HG03342 (cell line): Measurements from ENCODE around the gene RDH16.
"Not testable (repeated sequence)": the region's sequence is repeated elsewhere in the genome, so short reads cannot be mapped to it uniquely, and the experiment has no call there.

Source experiments
- ATAC-seq: cut with Tn5 transposase; IDR thresholded peaks from one replicate; pipeline ENCODE4 v1.9.1; 2021; ENCODE audit warnings: mild to moderate bottlenecking, moderate library complexity; ENCODE audit not compliant: unreplicated experiment

Gene RDH16

DNA sequence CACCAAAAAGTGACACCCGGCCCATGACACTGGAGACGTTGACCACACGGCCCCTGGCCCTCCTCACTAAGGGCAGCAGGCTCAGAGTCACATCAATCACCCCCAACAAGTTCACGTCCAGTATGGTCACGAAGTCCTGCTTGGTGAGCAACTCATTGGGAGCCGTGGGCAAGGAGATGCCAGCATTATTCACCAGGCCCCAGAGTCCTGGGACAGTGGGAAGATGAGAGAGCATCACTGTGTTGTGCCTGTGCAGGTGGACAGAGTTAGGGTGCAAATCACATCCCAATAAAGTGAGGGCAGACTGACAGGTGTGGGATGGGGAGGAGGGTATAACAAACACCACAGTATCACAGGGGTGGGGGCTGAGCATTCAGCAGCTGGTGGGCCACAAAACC lies 2.5 kb downstream of the RDH16 start:
- ATAC-seq: no peak

DNA sequence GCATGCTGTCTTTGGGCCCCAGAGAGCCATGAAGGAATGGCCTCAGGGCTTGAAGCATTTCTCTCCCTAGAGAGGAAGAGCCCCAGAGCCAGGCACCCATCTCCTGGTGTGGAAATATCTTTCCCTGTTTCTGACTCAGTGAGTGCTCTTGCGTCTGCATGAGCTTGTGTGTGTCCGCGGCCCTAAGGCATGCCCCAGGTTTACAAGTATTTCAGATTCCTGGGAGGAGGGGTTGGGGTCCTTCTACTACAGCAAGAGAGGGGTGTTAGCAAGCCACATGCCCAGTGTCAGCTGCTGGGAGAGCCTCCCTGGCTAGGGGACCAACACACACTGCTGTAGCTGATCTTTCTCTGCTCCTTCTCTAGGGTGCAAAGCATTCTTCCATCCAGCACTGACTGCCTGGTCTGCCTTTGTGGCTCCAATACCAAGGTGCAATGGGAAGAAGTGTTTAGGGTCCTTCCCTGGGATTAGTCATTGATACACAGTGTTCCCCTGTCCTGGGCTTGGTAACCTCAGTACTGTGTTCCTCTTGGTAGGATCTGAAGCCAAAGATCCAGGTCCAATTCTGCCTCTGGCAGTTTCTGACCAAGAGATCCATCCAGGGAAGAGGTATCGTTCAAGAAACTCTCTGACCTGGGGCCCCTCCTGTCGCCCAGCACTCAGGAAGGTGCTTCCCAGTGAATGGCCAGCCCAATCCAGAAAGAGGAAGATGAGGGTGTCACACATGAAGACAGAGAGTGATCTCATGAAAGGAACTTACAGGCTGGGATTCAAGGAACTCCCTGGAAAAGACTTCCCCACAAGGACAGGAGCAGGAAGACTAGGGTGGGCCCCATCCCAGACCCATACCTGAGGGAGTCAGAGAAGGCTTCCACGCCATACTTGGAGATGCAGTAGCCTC lies 3.1 kb downstream of the RDH16 start:
- no peak for ATAC-seq

DNA sequence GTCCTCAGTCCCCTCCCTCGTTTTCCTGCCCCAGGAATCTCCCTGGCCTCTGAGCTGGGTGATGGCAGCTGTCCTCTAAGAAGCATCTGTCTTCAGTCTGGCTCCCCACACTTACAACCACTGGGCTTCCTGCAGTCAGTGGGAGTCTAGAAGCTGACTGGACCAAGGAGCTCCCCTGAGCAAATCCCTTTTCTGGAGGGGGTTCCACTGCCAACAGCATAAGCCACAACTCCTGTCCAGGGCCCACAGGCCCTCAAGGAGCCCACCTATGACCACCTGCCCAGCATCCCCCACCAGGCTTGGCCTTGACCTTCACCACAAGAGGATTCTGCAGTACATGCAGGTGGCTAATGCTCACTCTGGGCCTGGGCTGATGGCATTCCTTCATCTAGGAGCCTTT lies 4.1 kb downstream of the RDH16 start:
- no peak for ATAC-seq

DNA sequence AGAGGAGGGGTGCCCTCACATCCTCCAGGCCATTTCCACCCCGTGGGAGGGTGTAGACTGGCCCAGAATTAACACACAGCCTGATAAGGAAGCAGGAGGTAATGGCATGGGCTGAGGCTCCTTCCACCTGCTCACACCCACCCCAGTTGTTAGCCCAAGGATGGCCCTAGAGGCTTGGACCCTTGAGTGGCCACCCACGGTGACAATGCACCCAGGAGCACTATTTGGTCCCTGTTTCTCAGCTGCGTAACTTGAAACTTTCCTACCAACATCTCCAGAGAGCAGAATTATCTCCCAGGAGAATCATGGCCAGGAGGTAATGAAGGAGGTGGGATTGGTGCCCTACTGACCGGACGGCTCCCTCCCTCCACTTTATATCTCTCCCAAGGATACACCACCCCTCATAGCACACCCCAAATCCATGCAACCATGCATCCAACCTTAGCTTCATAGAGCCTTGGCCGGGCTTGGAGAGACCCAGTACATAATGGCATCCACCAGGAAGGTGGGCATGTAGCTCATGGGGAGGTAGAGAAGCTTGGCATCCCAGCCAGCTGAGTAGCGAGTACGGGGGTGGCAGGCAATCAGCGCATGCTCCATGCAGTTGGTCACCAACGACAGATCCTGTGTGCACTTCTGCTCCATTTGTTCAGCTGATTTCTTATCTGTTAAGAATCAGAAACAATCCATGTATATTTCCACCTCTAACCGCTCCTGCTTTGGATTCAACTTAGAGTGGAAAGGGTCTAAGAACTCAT lies 5.6 kb downstream of the RDH16 start:
- ATAC-seq: no peak

DNA sequence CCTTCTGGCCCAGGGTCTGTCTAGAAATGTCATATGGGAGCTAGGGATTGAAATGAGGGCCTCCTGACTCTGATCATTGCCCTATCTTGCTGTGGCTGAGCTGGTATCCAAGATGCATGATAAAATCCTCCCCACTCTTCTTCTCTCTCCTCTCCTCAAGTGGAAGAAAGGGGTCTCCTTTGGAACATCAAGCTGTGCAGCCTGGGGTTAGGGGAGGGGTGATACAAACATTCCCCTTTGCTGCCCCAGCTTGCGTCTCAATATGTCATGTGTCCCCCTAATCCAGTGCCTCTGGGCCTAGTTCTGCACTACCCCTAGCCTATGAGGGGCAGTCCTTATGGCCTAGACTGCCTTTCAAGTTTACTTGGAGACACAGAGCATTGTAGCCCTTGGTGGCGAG lies 8.5 kb downstream of the RDH16 start:
- no peak for ATAC-seq

DNA sequence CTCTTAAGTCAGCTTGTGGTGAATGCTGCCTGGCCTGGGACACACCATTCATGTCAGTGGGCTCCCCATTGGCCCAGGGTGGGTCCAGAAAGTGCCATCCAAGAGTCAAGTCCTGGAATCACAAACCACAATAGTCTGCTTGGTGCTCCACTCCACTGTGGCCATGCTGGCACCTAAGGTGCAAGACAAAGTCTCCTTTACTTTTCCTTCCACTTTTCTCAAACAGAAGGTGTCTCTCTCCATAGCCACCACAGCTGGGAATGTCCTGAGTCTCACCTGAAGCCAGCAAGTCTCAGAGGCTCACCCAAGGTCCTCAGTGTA lies 9.0 kb downstream of the RDH16 start:
- no peak for ATAC-seq

DNA sequence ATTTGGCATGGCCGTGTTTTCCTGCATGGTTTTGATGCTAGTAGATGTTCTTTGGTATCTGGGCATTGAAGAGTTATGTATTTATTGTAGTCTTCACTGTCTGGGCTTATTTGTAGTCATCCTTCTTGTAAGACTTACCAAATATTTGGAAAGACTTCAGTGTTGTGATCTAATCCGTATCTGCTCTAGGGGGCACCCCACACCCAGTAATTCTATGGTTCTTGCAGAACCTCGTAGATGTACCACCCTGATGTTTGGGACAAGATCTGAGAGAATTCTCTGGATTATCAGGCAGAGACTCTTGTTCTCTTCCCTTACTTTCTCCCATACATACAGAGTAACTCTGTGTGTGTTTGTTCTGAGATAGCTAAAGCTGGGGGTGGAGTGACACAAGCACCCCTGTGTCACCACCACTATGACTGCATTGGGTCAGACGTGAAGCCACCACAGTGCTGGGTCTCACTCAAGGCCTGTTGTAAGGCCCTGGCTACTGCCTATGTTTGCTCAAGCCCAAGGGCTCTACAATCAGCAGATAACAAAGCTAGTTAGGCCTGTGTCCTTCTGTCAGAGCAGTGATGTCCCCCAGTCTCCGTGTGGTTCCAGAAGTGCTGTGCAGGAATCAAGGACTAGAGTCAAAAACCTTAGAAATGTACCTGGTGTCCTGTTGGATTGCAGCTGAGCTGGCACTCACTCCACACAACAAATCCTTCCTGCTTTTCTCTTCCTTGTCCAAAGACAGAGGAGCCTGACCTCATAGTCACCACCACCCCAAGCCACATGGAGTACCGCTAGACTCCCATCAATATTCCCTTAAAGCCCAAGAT lies 9.6 kb downstream of the RDH16 start:
- no peak for ATAC-seq

DNA sequence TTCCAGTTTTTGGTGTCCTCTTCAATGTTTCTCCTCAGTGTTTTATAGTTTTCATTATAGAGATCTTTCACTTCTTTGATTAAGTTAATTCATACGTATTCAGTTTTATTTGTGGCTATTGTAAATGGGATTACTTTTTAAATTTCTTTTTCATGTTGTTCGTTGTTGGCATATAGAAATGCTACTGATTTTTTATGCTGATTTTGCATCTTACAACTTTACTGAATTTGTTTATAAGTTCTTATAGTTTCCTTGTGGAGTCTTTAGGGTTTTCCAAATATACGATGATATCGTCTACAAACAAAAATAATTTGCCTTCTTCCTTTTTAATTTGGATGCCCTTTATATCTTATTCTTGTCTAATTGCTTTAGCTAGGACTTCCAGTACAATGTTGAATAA lies 13.5 kb downstream of the RDH16 start:
- ATAC-seq: no peak

DNA sequence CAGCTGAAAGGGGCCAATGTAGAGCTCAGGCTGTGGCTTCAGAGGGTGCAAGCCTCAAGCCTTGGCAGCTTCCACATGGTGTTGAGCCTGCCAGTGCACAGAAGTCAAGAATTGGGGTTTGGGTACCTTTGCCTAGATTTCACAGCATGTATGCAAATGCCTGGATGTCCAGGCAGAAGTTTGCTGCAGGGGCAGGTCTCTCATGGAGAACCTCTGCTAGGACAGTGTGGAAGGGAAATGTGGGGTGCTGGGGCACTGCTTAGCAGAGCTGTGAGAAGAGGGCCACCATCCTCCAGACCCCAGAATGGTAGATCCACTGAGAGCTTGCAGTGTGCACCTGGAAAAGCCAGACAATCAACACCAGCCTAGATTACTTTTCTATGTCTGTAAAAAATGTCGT lies 14.0 kb downstream of the RDH16 start:
- ATAC-seq: not testable (repeated sequence)

DNA sequence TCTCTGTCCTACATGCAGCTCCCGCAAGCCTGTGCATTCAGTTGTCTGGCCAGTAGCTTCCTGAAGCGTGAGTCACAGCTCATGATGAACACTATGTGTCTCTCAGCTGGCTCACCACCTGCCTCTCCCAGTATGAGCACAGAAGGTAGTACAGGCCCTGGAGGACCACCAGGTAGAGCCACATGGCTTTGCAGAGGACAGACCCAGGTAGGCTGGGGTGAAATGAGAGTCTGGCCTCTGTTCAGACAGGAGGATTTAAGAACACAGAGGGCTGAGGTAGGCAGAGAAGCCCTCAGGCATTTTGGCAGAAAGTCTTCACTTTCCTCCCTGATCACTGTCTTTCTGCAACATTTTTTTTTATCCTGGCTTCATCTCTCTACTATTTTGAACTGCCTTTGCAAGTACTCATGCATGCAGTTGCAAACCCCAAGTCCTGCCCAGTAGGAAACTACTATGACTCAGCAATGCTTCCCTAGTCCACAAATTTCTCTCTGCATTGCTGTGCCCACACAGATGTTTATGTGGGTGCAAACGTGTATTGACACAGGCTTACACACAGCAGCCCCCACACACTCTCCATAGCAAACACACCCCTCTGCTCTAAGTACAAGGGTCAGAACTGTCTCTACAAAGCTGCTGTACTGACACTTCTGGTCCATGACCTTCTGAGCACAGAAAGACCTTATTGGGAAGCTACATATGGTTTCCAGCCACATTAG lies 15.9 kb downstream of the RDH16 start:
- ATAC-seq: peak; percentile 61

DNA sequence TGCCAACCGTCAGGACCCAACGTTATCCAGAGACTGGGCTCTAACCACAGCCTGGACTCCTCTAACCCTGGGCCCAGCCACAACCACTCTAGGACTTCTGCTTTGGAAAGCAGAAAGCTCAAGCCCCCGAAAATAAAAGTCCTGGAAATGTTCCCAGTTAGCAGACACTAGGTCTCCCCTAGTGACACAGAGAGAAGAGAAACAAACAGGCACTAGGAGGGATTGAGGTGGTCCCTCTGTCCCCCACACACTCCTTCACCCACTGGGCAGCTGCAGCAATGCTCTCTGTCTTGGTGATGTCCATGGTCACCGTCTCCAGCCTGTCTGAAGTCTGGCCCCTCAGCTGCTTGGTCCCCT lies 16.5 kb downstream of the RDH16 start:
- not testable (repeated sequence) for ATAC-seq

DNA sequence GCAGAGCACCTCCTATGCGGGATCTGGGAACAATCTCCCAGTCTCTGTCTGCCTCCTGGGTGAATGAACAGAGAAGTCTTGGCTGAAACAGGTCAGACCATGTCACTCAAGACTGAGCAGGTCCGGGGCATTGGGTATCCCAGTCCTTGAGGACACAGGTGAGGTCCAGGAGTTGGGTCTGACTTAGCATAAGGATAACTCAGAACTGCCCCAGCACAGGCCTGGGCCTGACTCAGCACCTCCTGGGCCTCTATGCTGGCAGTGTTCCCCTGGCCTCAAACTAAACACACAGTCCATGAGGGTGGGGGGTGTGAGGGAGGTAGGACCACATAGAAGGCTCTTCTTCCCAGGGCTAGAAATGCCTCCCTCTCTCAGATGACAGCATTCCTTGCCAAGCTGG lies 21.7 kb downstream of the RDH16 start:
- ATAC-seq: no peak

DNA sequence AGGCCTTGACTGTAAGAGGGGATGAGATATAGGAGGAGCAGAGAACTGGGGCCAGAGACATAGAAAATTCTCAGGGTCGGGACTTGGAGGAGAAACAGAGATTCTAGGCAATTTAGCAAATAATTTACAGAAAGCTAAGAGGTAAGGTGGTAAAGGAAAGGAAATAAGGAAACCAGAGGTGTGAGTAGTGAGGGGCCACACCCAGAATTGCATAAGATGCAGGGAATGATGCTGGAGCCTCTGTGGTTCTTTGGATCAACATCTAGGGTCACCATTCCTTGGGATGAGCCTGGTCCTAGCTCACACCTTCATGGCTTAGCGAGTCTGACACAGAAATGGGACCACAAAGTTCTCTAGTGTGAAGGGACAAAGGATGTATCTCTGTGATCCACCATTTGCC lies 22.3 kb downstream of the RDH16 start:
- ATAC-seq: no peak

DNA sequence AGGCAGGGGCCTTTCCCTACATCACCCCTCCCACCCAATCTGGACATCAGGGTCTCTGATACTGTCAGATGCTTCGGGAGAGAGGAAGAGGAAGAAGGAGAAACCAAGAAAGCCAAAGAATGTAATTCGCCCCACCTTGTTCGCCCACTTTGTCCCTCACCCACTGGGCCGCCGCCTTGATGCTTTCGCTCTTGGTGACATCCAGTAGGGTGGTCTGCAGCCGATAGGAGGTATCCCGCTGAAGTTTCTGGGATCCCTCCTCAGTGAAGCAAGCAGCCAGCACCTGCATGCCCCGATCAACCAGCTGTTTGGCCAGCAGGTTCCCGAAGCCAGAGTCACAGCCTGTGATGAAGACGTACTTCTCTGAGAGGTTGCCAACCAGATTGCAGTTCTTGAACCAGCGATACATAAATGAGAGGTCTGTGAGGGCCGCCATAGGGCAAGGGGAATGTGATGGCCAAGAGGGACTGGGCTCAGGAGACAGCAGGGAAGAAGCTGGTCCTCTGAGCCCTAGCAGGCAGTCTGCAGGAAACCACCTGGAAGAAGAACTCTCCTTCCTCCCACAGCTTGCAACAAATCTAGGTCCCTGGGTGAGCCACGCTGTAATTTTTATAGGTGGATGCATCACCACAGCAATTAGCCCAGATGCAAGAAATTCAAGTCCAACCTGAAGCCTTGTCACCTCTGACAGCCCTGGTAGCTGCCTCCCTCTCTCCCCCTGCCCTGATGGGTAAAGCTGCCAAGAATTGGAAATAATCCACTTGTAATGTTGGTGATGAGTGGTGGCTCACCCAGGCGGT lies 23.4 kb downstream of the RDH16 start, which contains the start of gene SDR9C7:
Gene SDR9C7 (minus strand): TSS at position 583 of the 800 bp plus-strand sequence. CDS start 147 bp downstream, at position 436.
- ATAC-seq: no peak

DNA sequence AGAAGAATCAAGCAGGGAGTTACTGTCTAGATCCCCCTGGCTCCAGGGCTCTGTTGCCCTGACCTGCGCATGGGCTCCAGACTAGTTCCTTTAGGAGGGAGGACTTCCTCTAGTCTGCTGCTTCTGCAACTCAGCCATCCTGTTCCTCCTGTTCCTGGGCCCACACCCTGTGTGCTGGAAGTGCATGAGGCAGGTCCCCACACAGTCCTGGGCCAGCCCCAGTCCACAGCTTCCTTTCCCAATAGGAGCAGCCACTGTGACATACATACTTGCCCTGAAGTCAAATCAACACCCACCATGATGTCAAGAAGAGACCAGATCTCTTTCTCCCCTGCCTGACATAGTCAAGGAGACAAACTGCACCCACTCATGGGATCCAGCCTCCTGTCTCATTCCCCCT lies 24.5 kb downstream of the RDH16 start:
- no peak for ATAC-seq

DNA sequence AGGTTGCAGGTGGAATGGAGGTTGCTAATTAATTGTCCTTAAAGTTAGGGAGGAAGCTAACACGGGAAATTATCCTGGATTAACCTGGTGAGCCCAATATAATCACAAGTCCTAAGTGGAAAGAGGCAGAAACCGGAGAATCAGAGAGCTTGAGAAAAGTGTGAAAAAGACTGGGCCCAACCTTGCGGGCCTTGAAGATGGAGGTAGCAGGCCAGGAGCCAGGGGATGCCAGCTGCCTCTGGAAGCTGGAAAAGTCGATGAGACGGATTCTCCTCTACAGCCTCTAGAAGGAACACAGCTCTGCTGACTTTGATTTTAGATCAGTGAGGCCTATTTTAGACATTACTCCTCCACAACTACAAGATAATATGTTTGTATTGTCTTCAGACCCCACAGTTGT lies 25.3 kb downstream of the RDH16 start:
- ATAC-seq: no peak

DNA sequence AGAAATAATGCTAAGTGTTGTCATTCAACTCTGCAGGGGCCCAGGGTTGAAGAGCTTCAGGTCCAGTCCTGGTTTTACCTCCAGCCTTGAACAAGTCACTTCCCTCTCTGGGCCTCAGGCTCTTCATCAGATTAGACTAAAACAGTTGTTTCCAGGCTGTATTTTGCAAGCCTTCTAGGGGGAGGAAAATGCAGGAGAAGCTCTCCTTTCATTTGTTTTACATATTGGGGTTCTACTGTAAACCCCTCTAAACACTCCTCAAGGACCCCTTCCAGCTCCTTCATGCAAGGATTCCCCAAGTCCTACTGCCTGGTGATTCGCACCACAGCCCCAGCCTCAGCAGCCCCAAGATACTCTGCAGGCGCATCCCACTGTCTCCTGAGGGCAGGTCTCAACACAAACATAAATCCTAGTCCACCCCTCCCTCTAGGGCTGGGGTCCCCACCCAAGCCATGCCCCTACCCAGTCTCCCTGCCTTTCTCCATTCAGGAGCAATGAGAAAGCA lies 25.9 kb downstream of the RDH16 start:
- ATAC-seq: no peak

DNA sequence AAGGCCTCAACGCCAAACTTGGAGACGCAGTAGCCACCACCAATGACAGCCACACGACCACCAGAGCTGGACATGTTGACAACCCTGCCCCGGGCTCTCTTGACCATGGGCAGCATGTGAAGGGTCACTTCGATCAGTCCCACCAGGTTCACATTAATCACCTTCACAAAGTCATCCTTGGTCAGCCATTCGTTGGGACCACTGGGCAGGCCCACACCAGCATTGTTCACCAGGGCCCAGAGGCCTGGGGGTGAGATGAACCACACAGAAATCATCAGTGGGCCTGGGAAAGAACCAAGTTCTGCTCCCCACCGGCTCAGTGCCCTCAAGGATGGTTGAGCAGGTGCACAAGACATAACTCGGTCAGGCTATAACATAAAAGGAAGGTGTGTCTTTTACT lies 27.2 kb downstream of the RDH16 start:
- no peak for ATAC-seq

DNA sequence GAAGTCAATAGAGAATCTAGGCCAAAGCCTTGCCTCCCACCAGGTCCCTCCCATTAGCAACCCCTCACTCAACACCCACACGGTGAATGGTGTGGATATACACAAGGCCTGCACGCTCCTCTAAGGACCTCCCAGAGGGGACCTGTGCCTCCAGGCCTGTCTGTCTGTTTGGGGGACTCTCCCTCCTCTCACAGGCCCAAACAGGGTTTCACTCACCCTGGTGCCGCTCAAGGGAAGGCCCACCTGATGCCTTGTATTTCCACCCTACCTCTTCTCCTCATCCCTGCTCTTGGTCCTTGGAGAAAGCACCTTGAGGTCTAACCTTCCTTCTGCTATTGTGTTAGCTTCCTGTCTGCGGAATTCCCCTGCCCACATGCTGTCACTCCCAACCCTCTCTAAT lies 27.6 kb downstream of the RDH16 start:
- ATAC-seq: no peak

DNA sequence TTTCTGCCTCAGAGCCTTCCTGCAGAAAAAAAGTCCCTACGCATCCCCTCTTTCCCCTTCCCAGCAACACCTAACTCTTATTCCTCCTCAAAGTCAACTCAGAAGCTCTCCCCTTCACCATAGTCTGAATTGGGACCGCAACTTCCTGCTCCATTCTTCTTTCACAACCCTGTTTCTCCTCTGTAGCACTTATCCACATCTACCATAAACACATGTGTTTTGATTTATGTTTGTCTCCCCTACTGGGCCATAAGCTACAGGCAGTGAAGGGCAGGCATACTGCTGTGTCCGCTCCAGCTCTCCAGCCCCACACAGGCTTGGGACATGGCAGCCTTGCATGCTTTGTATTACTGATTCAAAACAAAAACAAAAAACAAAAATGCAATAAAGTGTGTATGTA lies 29.1 kb downstream of the RDH16 start:
- ATAC-seq: no peak
